ENCODE results near the gene BCAS3.

GRCh38 chr17:60748204-60748603 is 70.6 kb downstream of the BCAS3 start:
- TF ChIP-seq CTCF (IDR thresholded peaks at IDR 0.05): no peak
- TF ChIP-seq EP300 (IDR thresholded peaks at IDR 0.05): no peak
- TF ChIP-seq POLR2A (IDR thresholded peaks at IDR 0.05): no peak

Measured in ovary (tissue), 3 donors.